Esophagus muscularis mucosa (tissue), 3 donors: ENCODE results near the gene UBE2G2.

ENCODE experiments used
- POLR2A ChIP-seq: fragments of 450-650 bp; IDR thresholded peaks from one replicate; pipeline ENCODE4 v1.6.1; 2017; ENCODE audit warnings: antibody characterized with exemption, moderate library complexity, mild to moderate bottlenecking, low read depth
- POLR2AphosphoS5 ChIP-seq, 2 donors: sonication (generic); formaldehyde crosslinking; IDR thresholded peaks; one replicate each; pipeline ENCODE4 v1.6.1; 2017; ENCODE audit warnings: antibody characterized with exemption in 2 of 2
- TF ChIP-seq, protein P1 (sequence below), 3 experiments: fragments of 200-600 bp in 2 of 3; fragments of 450-650 bp in 1 of 3; sonication (generic) in 2 of 3; IDR thresholded peaks; one replicate each; pipeline ENCODE4 v1.5.1; 2017 to 2019; ENCODE audit warnings: antibody characterized with exemption in 3 of 3, mild to moderate bottlenecking in 2 of 3, moderate library complexity in 1 of 3

DNA sequence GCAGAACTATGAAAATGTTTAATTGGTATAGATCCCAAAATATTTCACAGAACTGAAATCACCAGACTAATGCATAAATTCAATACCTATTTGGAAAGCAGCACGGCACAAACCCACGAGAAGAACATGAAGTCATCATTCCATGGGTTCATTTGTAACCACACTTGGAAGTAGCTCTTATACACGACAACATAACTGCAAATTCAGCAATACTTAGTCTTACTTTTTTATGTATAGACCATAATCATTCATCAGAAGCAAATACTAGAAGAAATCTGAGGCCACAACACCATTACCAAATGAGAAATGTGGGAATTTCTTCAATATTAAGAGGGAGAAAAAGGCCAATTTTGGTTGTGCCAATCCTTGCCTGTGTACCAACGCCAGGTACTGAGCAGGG, 4.2 kb upstream of the UBE2G2 start:
- TF ChIP-seq, protein P1, sequence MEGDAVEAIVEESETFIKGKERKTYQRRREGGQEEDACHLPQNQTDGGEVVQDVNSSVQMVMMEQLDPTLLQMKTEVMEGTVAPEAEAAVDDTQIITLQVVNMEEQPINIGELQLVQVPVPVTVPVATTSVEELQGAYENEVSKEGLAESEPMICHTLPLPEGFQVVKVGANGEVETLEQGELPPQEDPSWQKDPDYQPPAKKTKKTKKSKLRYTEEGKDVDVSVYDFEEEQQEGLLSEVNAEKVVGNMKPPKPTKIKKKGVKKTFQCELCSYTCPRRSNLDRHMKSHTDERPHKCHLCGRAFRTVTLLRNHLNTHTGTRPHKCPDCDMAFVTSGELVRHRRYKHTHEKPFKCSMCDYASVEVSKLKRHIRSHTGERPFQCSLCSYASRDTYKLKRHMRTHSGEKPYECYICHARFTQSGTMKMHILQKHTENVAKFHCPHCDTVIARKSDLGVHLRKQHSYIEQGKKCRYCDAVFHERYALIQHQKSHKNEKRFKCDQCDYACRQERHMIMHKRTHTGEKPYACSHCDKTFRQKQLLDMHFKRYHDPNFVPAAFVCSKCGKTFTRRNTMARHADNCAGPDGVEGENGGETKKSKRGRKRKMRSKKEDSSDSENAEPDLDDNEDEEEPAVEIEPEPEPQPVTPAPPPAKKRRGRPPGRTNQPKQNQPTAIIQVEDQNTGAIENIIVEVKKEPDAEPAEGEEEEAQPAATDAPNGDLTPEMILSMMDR (IDR thresholded peaks at IDR 0.05): no peak
- TF ChIP-seq POLR2AphosphoS5 (IDR thresholded peaks at IDR 0.05) (no peak), POLR2A (no peak)
